Measurements from ENCODE around the gene SFXN2. TPM values are rescaled to one million over a fixed set of nuclear protein-coding genes. Genes with fewer than 3 reads are reported as not detected.

Gene SFXN2
- total RNA-seq, 2 experiments from 2014 or later, result 38.1 to 45.1 TPM

DNA sequence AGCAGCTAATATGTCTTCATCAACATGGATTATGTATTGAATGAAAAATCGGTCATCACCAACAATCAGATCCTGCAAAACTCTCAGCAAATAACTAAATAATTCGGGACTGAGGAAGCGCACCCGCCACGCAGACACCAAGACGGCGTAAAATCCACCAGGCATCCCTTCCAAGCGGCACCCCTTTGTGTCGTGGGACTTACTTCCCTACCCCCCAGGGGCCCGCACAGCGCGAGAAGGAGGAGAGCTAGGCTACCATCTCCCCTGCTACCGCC is 960 bp upstream of the SFXN2 start:
- Histone ChIP-seq H3K4me2 (ENCODE audit: low read length) (peak overlapping the region; percentile 80), H3K36me3 (ENCODE audit: insufficient read depth, low read length) (peaks cover 16% of the 10 kb centered on the region; the same call in 1 of the 2 replicates), H4K20me1 (ENCODE audit: insufficient read depth, low read length) (peaks cover 4% of the 10 kb centered on the region; the same call in 1 of the 2 replicates), H3K4me1 (ENCODE audit: insufficient read depth, low read length, poor library complexity, severe bottlenecking) (peaks cover 60% of the 10 kb centered on the region), H3K9me2 (ENCODE audit: insufficient read depth, low read length) (no peaks in the 10 kb centered on the region), H2AFZ (ENCODE audit: low read length) (peak overlapping the region; percentile 61; the same call in 1 of the 2 replicates), H3K27ac (ENCODE audit: low read depth, low read length, poor library complexity, severe bottlenecking) (peak overlapping the region; percentile 84), H3K79me2 (ENCODE audit: insufficient read depth, low read depth, low read length) (peaks cover 75% of the 10 kb centered on the region), H3K4me3 (ENCODE audit: low read depth, low read length, poor library complexity, severe bottlenecking) (peak overlapping the region; percentile 77), H3K9me3 (ENCODE audit: low read length) (no peaks in the 10 kb centered on the region)
- CTCF ChIA-PET (ENCODE audit: unreplicated experiment), result interaction anchor here (0.6 to 1.1 kb wide), 3 partner anchors 49 to 93 kb away, joined by 3 read pairs; partner anchors contain the start of gene TRIM8
- no TSS peak for BruUV-seq (replicated peaks)
- TF ChIP-seq EZH2phosphoT487 (IDR thresholded peaks at IDR 0.05; ENCODE audit: borderline replicate concordance, low read depth, low read length), result no peak
- TF ChIP-seq, protein P1, sequence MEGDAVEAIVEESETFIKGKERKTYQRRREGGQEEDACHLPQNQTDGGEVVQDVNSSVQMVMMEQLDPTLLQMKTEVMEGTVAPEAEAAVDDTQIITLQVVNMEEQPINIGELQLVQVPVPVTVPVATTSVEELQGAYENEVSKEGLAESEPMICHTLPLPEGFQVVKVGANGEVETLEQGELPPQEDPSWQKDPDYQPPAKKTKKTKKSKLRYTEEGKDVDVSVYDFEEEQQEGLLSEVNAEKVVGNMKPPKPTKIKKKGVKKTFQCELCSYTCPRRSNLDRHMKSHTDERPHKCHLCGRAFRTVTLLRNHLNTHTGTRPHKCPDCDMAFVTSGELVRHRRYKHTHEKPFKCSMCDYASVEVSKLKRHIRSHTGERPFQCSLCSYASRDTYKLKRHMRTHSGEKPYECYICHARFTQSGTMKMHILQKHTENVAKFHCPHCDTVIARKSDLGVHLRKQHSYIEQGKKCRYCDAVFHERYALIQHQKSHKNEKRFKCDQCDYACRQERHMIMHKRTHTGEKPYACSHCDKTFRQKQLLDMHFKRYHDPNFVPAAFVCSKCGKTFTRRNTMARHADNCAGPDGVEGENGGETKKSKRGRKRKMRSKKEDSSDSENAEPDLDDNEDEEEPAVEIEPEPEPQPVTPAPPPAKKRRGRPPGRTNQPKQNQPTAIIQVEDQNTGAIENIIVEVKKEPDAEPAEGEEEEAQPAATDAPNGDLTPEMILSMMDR (conservative IDR thresholded peaks at IDR 0.05; ENCODE audit: low read length), result no peak
- intact Hi-C loops (cut with micrococcal nuclease; ENCODE audit: unreplicated experiment), result loop anchor here (1.0 to 10.0 kb wide), 4 partner anchors 51 to 599 kb away; partner anchors contain the start of genes ACTR1A and SUFU
- POLR2A ChIA-PET, result interaction anchor here (0.6 to 2.5 kb wide), 15 partner anchors 10 to 1294 kb away, joined by 3 to 14 read pairs (median 5); partner anchors contain the start of genes TRIM8 and WBP1L
- DNase-seq (ENCODE audit: low spot score), result no peak

DNA sequence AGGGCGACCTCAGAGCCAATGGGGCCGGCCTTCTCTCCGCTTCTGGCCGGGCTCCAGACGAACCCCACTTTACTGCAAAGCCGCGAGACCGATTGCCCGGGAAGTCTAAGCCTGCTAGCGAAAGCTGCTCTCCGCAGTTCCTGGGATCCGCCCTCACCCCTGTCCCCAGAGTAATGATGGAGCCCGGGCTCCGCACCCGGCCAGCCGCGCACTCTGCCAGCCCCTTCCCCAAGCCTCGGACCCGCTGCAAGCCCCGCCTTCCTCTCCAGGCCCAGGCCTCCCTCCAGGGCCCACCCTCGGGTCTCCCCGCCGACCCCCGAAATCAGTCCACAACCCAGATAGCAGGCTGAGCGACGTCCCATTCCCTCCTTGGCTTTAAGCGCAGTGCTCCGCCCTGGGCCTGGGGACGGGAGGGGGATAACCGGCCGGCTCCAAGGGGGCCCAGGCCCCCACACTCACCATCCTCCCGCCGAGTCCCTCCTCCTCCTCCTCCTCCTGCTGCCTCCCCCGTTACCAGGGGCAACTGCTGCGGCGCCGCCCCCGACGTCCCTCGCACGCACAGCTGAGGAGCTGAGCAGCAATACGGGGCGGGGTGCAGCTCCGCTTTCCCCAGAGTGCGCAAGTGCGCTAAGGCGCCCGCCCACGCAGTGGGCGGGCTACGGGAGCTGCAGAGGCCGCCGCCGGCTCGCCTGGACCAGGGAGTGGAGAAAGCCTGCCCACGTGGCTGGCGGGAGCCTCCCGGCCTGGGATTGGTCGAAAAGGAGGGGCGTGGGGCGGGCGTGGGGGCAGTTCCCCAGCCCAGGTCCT is 419 bp upstream of the SFXN2 start, which contains the start of gene ARL3:
TSS of gene ARL3 (minus strand) at position 584 of the 807 bp plus-strand sequence. CDS start at position 462, 122 bp downstream.
- H3K36me3 ChIP-seq (ENCODE audit: insufficient read depth, low read length), result peaks cover 18% of the 10 kb centered on the region; the same call in 1 of the 2 replicates
- peak within 1 kb of the TSS; percentile 80 for H3K4me2 ChIP-seq (ENCODE audit: low read length)
- peak within 1 kb of the TSS; percentile 74 for H2AFZ ChIP-seq (ENCODE audit: low read length)
- peak within 1 kb of the TSS; percentile 84 for H3K27ac ChIP-seq (ENCODE audit: low read depth, low read length, poor library complexity, severe bottlenecking)
- intact Hi-C loops (cut with micrococcal nuclease; ENCODE audit: unreplicated experiment), result loop anchor here (1.0 to 10.0 kb wide), 6 partner anchors 29 to 599 kb away; partner anchors contain the start of genes ACTR1A, SUFU and WBP1L
- peaks cover 61% of the 10 kb centered on the region for H3K4me1 ChIP-seq (ENCODE audit: insufficient read depth, low read length, poor library complexity, severe bottlenecking)
- peak; percentile 99 for DNase-seq (ENCODE audit: low spot score)
- peaks cover 72% of the 10 kb centered on the region for H3K79me2 ChIP-seq (ENCODE audit: insufficient read depth, low read depth, low read length)
- no peaks in the 10 kb centered on the region for H3K9me2 ChIP-seq (ENCODE audit: insufficient read depth, low read length)
- peak within 1 kb of the TSS; percentile 77 for H3K4me3 ChIP-seq (ENCODE audit: low read depth, low read length, poor library complexity, severe bottlenecking)
- H4K20me1 ChIP-seq (ENCODE audit: insufficient read depth, low read length), result peaks cover 4% of the 10 kb centered on the region; the same call in 1 of the 2 replicates
- no TSS peak for BruUV-seq (replicated peaks)
- no peak for TF ChIP-seq EZH2phosphoT487 (IDR thresholded peaks at IDR 0.05; ENCODE audit: borderline replicate concordance, low read depth, low read length)
- TF ChIP-seq, protein P1 (conservative IDR thresholded peaks at IDR 0.05; ENCODE audit: low read length), result peak; percentile 67
- POLR2A ChIA-PET, result interaction anchor here (0.6 to 2.5 kb wide), 14 partner anchors 13 to 579 kb away, joined by 3 to 14 read pairs (median 4); partner anchors contain the start of genes TRIM8 and WBP1L
- CTCF ChIA-PET (ENCODE audit: unreplicated experiment), result interaction anchor here (0.6 to 1.1 kb wide), 3 partner anchors 50 to 94 kb away, joined by 3 read pairs; partner anchors contain the start of gene TRIM8
- H3K9me3 ChIP-seq (ENCODE audit: low read length), result no peaks in the 10 kb centered on the region
